H1 (cell line): ENCODE data around the gene OPHN1. TPM values are rescaled to one million over a fixed set of nuclear protein-coding genes. Genes with fewer than 3 reads are reported as not detected.

Experiments used
- CTCF ChIA-PET: fragments of 300-600 bp; sonication (Branson Sonifier 250); formaldehyde crosslinking; loops from one replicate; lab custom pipeline; 2021; ENCODE audit not compliant: partially characterized antibody; lab: Charles Lee
- POLR2A ChIA-PET: fragments of 300-600 bp; sonication (Branson Sonifier 250); formaldehyde crosslinking; loops from one replicate; lab custom pipeline; 2021; ENCODE audit warnings: inconsistent platforms; ENCODE audit not compliant: partially characterized antibody; lab: Charles Lee
- DNase-seq, 2 experiments: peaks; one replicate each; pipeline versions ENCODE4 v3.0.0 to v3.0.0-alpha.2; 2010 to 2022; ENCODE audit warnings: low spot score in 2 of 2, low read depth in 1 of 2, mixed read lengths in 1 of 2
- FAIRE-seq: peaks from 2 replicates; lab custom pipeline; 2011; peaks lifted over from hg19 to GRCh38; lab: Jason Lieb, UNC
- H2AFZ ChIP-seq: 2 replicates; pipeline ENCODE4 v1.8.1; 2012; ENCODE audit warnings: low read length, inconsistent platforms
- H2AK5ac ChIP-seq: 2 replicates; pipeline ENCODE4 v1.6.1; 2013; ENCODE audit warnings: low read depth, low read length
- H2BK120ac ChIP-seq: replicated peaks from 2 replicates; pipeline ENCODE3; 2013; ENCODE audit warnings: low read depth, low read length, inconsistent platforms
- H2BK12ac ChIP-seq: 2 replicates; pipeline ENCODE4 v1.6.1; 2013; ENCODE audit warnings: low read depth, low read length
- H2BK15ac ChIP-seq: 2 replicates; pipeline ENCODE4 v1.6.1; 2013; ENCODE audit warnings: low read length
- H2BK20ac ChIP-seq: 2 replicates; pipeline ENCODE4 v1.6.1; 2013; ENCODE audit warnings: low read length
- H2BK5ac ChIP-seq: 2 replicates; pipeline ENCODE4 v1.6.1; 2013; ENCODE audit warnings: low read depth, low read length
- H3K14ac ChIP-seq: 2 replicates; pipeline ENCODE4 v1.6.1; 2013; ENCODE audit warnings: inconsistent platforms; ENCODE audit not compliant: insufficient read length
- H3K18ac ChIP-seq: 2 replicates; pipeline ENCODE4 v1.6.1; 2013; ENCODE audit warnings: low read length; ENCODE audit errors: extremely low read depth
- H3K23ac ChIP-seq: 2 replicates; pipeline ENCODE4 v1.6.1; 2013; ENCODE audit warnings: inconsistent platforms; ENCODE audit not compliant: insufficient read length
- H3K23me2 ChIP-seq: 2 replicates; pipeline ENCODE4 v1.6.1; 2013; ENCODE audit warnings: low read depth, low read length
- H3K27ac ChIP-seq: 2 replicates; pipeline ENCODE4 v1.6.1; 2011; ENCODE audit warnings: low read depth, low read length, inconsistent platforms
- H3K27me3 ChIP-seq, 4 experiments: replicated peaks in 1 of 4; 1 replicate in 1 of 4; 2 replicates in 3 of 4; pipeline versions ENCODE4 v1.6.1 to v1.8.1; 2011 to 2013; ENCODE audit warnings: low read length in 3 of 4, mild to moderate bottlenecking in 3 of 4, inconsistent platforms in 2 of 4, mixed read lengths in 2 of 4, moderate library complexity in 1 of 4; ENCODE audit not compliant: control insufficient read depth in 3 of 4, insufficient read depth in 3 of 4; ENCODE audit errors: extremely low read depth in 1 of 4
- H3K36me3 ChIP-seq, 4 experiments: 2 replicates each; pipeline versions ENCODE4 v1.6.1 to v1.8.1; 2011 to 2013; ENCODE audit warnings: mild to moderate bottlenecking in 4 of 4, low read length in 3 of 4, moderate library complexity in 2 of 4, control low read depth in 1 of 4, inconsistent platforms in 1 of 4; ENCODE audit not compliant: insufficient read depth in 4 of 4, control insufficient read depth in 2 of 4
- H3K4ac ChIP-seq: replicated peaks from 2 replicates; pipeline ENCODE3; 2013; ENCODE audit warnings: low read length, low read depth, mixed read lengths, inconsistent platforms; ENCODE audit not compliant: insufficient read length
- H3K4me1 ChIP-seq, 4 experiments: replicated peaks in 1 of 4; 1 replicate in 1 of 4; 2 replicates in 3 of 4; pipeline versions ENCODE4 v1.6.1 to v1.8.1; 2011 to 2013; ENCODE audit warnings: low read length in 3 of 4, inconsistent platforms in 2 of 4, mixed read lengths in 1 of 4; ENCODE audit not compliant: insufficient read depth in 4 of 4, control insufficient read depth in 3 of 4
- H3K4me2 ChIP-seq, 2 experiments: 2 replicates each; pipeline versions ENCODE4 v1.6.1 to v1.8.1; 2011 to 2013; ENCODE audit warnings: low read depth in 2 of 2, low read length in 2 of 2, control low read depth in 1 of 2, inconsistent platforms in 1 of 2, mild to moderate bottlenecking in 1 of 2; ENCODE audit not compliant: insufficient read depth in 1 of 2
- H3K4me3 ChIP-seq, 4 experiments: fragments of 200-600, 300-600 bp in 1 of 4; sonication (generic), shearing (Covaris generic), sonication (Bioruptor Twin) in 1 of 4; 2 replicates each; pipeline versions ENCODE4 v1.5.1 to v1.8.1; 2011 to 2016; ENCODE audit warnings: low read length in 4 of 4, low read depth in 3 of 4, control low read depth in 2 of 4, inconsistent platforms in 2 of 4, mild to moderate bottlenecking in 2 of 4, mixed read lengths in 1 of 4, moderate library complexity in 1 of 4; ENCODE audit not compliant: insufficient read depth in 2 of 4; ENCODE audit errors: extremely low read depth in 1 of 4
- H3K56ac ChIP-seq: replicated peaks from 2 replicates; pipeline ENCODE3; 2013; ENCODE audit warnings: low read depth, mild to moderate bottlenecking, mixed read lengths, low read length, inconsistent platforms; ENCODE audit not compliant: insufficient read length
- H3K79me1 ChIP-seq: 2 replicates; pipeline ENCODE4 v1.6.1; 2013; ENCODE audit warnings: low read depth, low read length, control low read depth
- H3K79me2 ChIP-seq, 2 experiments: 2 replicates each; pipeline versions ENCODE4 v1.6.1 to v1.8.1; 2012 to 2013; ENCODE audit warnings: low read length in 2 of 2, mild to moderate bottlenecking in 2 of 2, inconsistent platforms in 1 of 2; ENCODE audit not compliant: insufficient read depth in 2 of 2, control insufficient read depth in 1 of 2
- H3K9ac ChIP-seq, 4 experiments: replicated peaks in 1 of 4; 1 replicate in 1 of 4; 2 replicates in 3 of 4; pipeline versions ENCODE4 v1.6.1 to v1.8.1; 2011 to 2013; ENCODE audit warnings: low read depth in 3 of 4, low read length in 3 of 4, control low read depth in 2 of 4, mild to moderate bottlenecking in 2 of 4, moderate library complexity in 2 of 4, inconsistent platforms in 1 of 4; ENCODE audit errors: extremely low read depth in 1 of 4
- H3K9me3 ChIP-seq, 2 experiments: 2 replicates each; pipeline versions ENCODE4 v1.6.1 to v1.8.1; 2012 to 2013; ENCODE audit warnings: mild to moderate bottlenecking in 2 of 2, moderate library complexity in 2 of 2, control low read depth in 1 of 2, inconsistent platforms in 1 of 2, low read depth in 1 of 2, low read length in 1 of 2, mixed read lengths in 1 of 2; ENCODE audit not compliant: insufficient read depth in 2 of 2
- H4K20me1 ChIP-seq, 2 experiments: replicated peaks in 1 of 2; 2 replicates each; pipeline versions ENCODE3 to v1.8.1; 2011 to 2013; ENCODE audit warnings: inconsistent platforms in 2 of 2, low read length in 2 of 2, mild to moderate bottlenecking in 1 of 2; ENCODE audit not compliant: insufficient read depth in 2 of 2, control insufficient read depth in 1 of 2
- H4K5ac ChIP-seq: 2 replicates; pipeline ENCODE4 v1.6.1; 2013; ENCODE audit warnings: low read length, low read depth, mixed read lengths, inconsistent platforms; ENCODE audit not compliant: insufficient read length
- H4K8ac ChIP-seq: 2 replicates; pipeline ENCODE4 v1.8.0; 2013; ENCODE audit warnings: mild to moderate bottlenecking, moderate library complexity, low read length, inconsistent platforms; ENCODE audit not compliant: insufficient read depth; ENCODE audit errors: extremely low read depth
- H4K91ac ChIP-seq: replicated peaks from 2 replicates; pipeline ENCODE3; 2013; ENCODE audit warnings: low read length, mixed read lengths, inconsistent platforms; ENCODE audit not compliant: insufficient read length
- BCL11A ChIP-seq, 2 experiments: IDR thresholded peaks; one replicate each; pipeline ENCODE4 v1.6.1; 2011; ENCODE audit warnings: low read depth in 2 of 2, low read length in 2 of 2, mild to moderate bottlenecking in 2 of 2
- CTBP2 ChIP-seq: IDR thresholded peaks from 2 replicates; pipeline ENCODE4 v1.7.0; 2011; ENCODE audit warnings: borderline replicate concordance, mild to moderate bottlenecking, moderate library complexity, mixed read lengths, low read length; ENCODE audit not compliant: insufficient read depth, insufficient read length
- FOSL1 ChIP-seq: IDR thresholded peaks from 2 replicates; pipeline ENCODE4 v1.6.1; 2011; ENCODE audit warnings: mild to moderate bottlenecking, low read depth, low read length, moderate library complexity; ENCODE audit not compliant: insufficient read depth
- SAP30 ChIP-seq: fragments of 300-600 bp; sonication (generic); IDR thresholded peaks from 2 replicates; pipeline ENCODE4 v1.7.1; 2012; ENCODE audit warnings: low read length, moderate library complexity, mild to moderate bottlenecking, inconsistent platforms; ENCODE audit not compliant: insufficient read depth, insufficient replicate concordance
- SP4 ChIP-seq: IDR thresholded peaks from 2 replicates; pipeline ENCODE4 v1.6.1; 2012; ENCODE audit warnings: low read length, inconsistent platforms
- WGBS, 2 experiments: shearing (Covaris generic) in 1 of 2; methylation state at CpG; one replicate each; pipeline versions ENCODE4 v1.1.6 to v1.1.7; 2013 to 2015; ENCODE audit warnings: low lambda C conversion rate in 2 of 2, mixed read lengths in 2 of 2, inconsistent platforms in 1 of 2, low coverage in 1 of 2, missing lambda C conversion rate in 1 of 2; ENCODE audit not compliant: insufficient replicate concordance in 2 of 2, insufficient coverage in 1 of 2, insufficient read length in 1 of 2; ENCODE audit errors: extremely low coverage in 1 of 2, missing lambda C conversion rate in 1 of 2; 5-methylcytosine and 5-hydroxymethylcytosine counted together
- polyA plus RNA-seq, 7 experiments: library from polyadenylated mRNA; depleted of rRNA in 3 of 7; stranded (reverse) in 5 of 7; unstranded in 2 of 7; fragments of >200 nt in 5 of 7; fragments of 200-250 nt in 2 of 7; gene quantifications; 1 replicate in 5 of 7; 2 replicates in 1 of 7; 4 replicates in 1 of 7; pipeline versions ENCODE4 v1.2.1 to v1.2.3, GENCODE V29; 2011 to 2013; ENCODE audit warnings: missing spikeins in 2 of 7, mixed read lengths in 2 of 7
- total RNA-seq: library from RNA; stranded (reverse); fragmentation: NEBNext Ultra II Directional; extraction: Animal tissue kit (Norgen Biotek cat#: 25700); gene quantifications from 2 replicates; pipeline ENCODE4 v1.2.1, GENCODE V29; 2021

The OPHN1 gene
- total and polyA plus RNA-seq, 2 of the 8 experiments (the other 6 are each of a cell fraction or from before 2014, with no cell fraction given): 1.2 to 3.5 TPM

GRCh38 chrX:68462197-68462596, 28.9 kb upstream of the OPHN1 start:
- H3K4me1 ChIP-seq: no peaks in the 10 kb centered on the region
- no peak overlapping the region for H2AK5ac ChIP-seq
- H3K27ac ChIP-seq: no peak overlapping the region
- H3K36me3 ChIP-seq: no peaks in the 10 kb centered on the region
- no peak overlapping the region for H4K5ac ChIP-seq
- no peaks in the 10 kb centered on the region for H3K27me3 ChIP-seq
- H3K4me2 ChIP-seq: no peak overlapping the region
- no peak overlapping the region for H3K14ac ChIP-seq
- ChIA-PET CTCF (interaction anchor here (0.6 to 1.2 kb wide), 4 partner anchors 56 to 265 kb away, joined by 3 to 4 read pairs (median 4); no protein-coding TSS in a partner anchor), POLR2A (no interaction called here)
- H3K4me3 ChIP-seq: no peak overlapping the region
- no peak overlapping the region for H3K56ac ChIP-seq
- H2BK20ac ChIP-seq: no peak overlapping the region
- H2BK12ac ChIP-seq: no peak overlapping the region
- no peak overlapping the region for H4K91ac ChIP-seq
- 98% methylated on average over 8 of the region's 8 CpGs; no CpG with 5 or more reads in 1 of the 2 experiments for WGBS, 2 experiments
- H3K4ac ChIP-seq: no peak overlapping the region
- H4K8ac ChIP-seq: no peak overlapping the region
- H3K79me1 ChIP-seq: no peaks in the 10 kb centered on the region
- no peak overlapping the region for H2BK120ac ChIP-seq
- no peaks in the 10 kb centered on the region for H3K9me3 ChIP-seq
- H3K23ac ChIP-seq: no peak overlapping the region
- TF ChIP-seq SAP30: no peak
- no peak for TF ChIP-seq SP4
- TF ChIP-seq BCL11A (IDR thresholded peaks at IDR 0.05; ENCODE audit: low read depth in 2 of 2, low read length in 2 of 2): no peak
- no peak for TF ChIP-seq FOSL1
- TF ChIP-seq CTBP2: no peak
- H3K23me2 ChIP-seq: no peaks in the 10 kb centered on the region
- FAIRE-seq: no peak
- H2AFZ ChIP-seq: no peak overlapping the region
- no peak overlapping the region for H3K9ac ChIP-seq
- DNase-seq: no peak
- no peak overlapping the region for H2BK15ac ChIP-seq
- no peak overlapping the region for H2BK5ac ChIP-seq
- H3K18ac ChIP-seq: no peak overlapping the region
- no peaks in the 10 kb centered on the region for H3K79me2 ChIP-seq
- no peaks in the 10 kb centered on the region for H4K20me1 ChIP-seq
